GM06990 (cell line): ENCODE data around the gene FHOD3.

Source experiments
- DNase-seq: peaks from one replicate; pipeline ENCODE4 v3.0.0-alpha.2; 2011; ENCODE audit not compliant: insufficient read length; ENCODE audit errors: extremely low read depth
- H3K27me3 ChIP-seq: replicated peaks from 2 replicates; pipeline ENCODE4 v1.6.0; 2011; ENCODE audit warnings: low read length; ENCODE audit not compliant: control insufficient read depth, insufficient read depth
- H3K36me3 ChIP-seq: 2 replicates; pipeline ENCODE4 v1.5.1; 2011; ENCODE audit warnings: low read length; ENCODE audit not compliant: control insufficient read depth, insufficient read depth
- H3K4me3 ChIP-seq: replicated peaks from 2 replicates; pipeline ENCODE4 v1.5.1; 2011; ENCODE audit warnings: low read depth, mild to moderate bottlenecking, control low read depth, low read length
- CTCF ChIP-seq: IDR thresholded peaks from 2 replicates; pipeline ENCODE4 v1.5.1; 2011; ENCODE audit warnings: low read length, control low read depth, mild to moderate bottlenecking, inconsistent platforms; ENCODE audit not compliant: insufficient read depth, poor library complexity, severe bottlenecking

FHOD3 gene

GRCh38 chr18:36392979-36393287, 95.4 kb downstream of the FHOD3 start:
- DNase-seq = no peak
- no peaks in the 10 kb centered on the region for H3K36me3 ChIP-seq
- H3K27me3 ChIP-seq = no peaks in the 10 kb centered on the region
- H3K4me3 ChIP-seq = no peak overlapping the region
- TF ChIP-seq CTCF = no peak

GRCh38 chr18:36394486-36394885, 97.0 kb downstream of the FHOD3 start:
- Histone ChIP-seq H3K36me3 (no peaks in the 10 kb centered on the region), H3K27me3 (no peaks in the 10 kb centered on the region), H3K4me3 (no peak overlapping the region)
- no peak for TF ChIP-seq CTCF
- DNase-seq = no peak

GRCh38 chr18:36396190-36396589, 98.7 kb downstream of the FHOD3 start:
- H3K4me3 ChIP-seq = no peak overlapping the region
- H3K36me3 ChIP-seq = no peaks in the 10 kb centered on the region
- DNase-seq = no peak
- TF ChIP-seq CTCF = no peak
- no peaks in the 10 kb centered on the region for H3K27me3 ChIP-seq

GRCh38 chr18:36397033-36397432, 99.5 kb downstream of the FHOD3 start:
- H3K27me3 ChIP-seq = no peaks in the 10 kb centered on the region
- no peak overlapping the region for H3K4me3 ChIP-seq
- TF ChIP-seq CTCF = no peak
- H3K36me3 ChIP-seq = no peaks in the 10 kb centered on the region
- DNase-seq = no peak

GRCh38 chr18:36398419-36398818, 100.9 kb downstream of the FHOD3 start:
- TF ChIP-seq CTCF = no peak
- no peak overlapping the region for H3K4me3 ChIP-seq
- no peaks in the 10 kb centered on the region for H3K27me3 ChIP-seq
- no peaks in the 10 kb centered on the region for H3K36me3 ChIP-seq
- DNase-seq = no peak

- no peak for TF ChIP-seq CTCF
- DNase-seq = no peak
- Histone ChIP-seq H3K36me3 (no peaks in the 10 kb centered on the region), H3K27me3 (no peaks in the 10 kb centered on the region), H3K4me3 (no peak overlapping the region)
Measured at GRCh38 chr18:36399055-36399454, 101.5 kb downstream of the FHOD3 start.
